H1 (cell line): Measurements from ENCODE around the gene PRCP. TPM values are rescaled to one million over a fixed set of nuclear protein-coding genes. Genes with fewer than 3 reads are reported as not detected.

Experiments used
- CTCF ChIA-PET: fragments of 300-600 bp; sonication (Branson Sonifier 250); formaldehyde crosslinking; loops from one replicate; lab custom pipeline; 2021; ENCODE audit not compliant: partially characterized antibody; lab: Charles Lee
- POLR2A ChIA-PET: fragments of 300-600 bp; sonication (Branson Sonifier 250); formaldehyde crosslinking; loops from one replicate; lab custom pipeline; 2021; ENCODE audit warnings: inconsistent platforms; ENCODE audit not compliant: partially characterized antibody; lab: Charles Lee
- DNase-seq, 2 experiments: peaks; one replicate each; pipeline versions ENCODE4 v3.0.0 to v3.0.0-alpha.2; 2010 to 2022; ENCODE audit warnings: low spot score in 2 of 2, low read depth in 1 of 2, mixed read lengths in 1 of 2
- FAIRE-seq: peaks from 2 replicates; lab custom pipeline; 2011; peaks lifted over from hg19 to GRCh38; lab: Jason Lieb, UNC
- H2AFZ ChIP-seq: 2 replicates; pipeline ENCODE4 v1.8.1; 2012; ENCODE audit warnings: low read length, inconsistent platforms
- H2AK5ac ChIP-seq: 2 replicates; pipeline ENCODE4 v1.6.1; 2013; ENCODE audit warnings: low read depth, low read length
- H2BK120ac ChIP-seq: replicated peaks from 2 replicates; pipeline ENCODE3; 2013; ENCODE audit warnings: low read depth, low read length, inconsistent platforms
- H2BK12ac ChIP-seq: 2 replicates; pipeline ENCODE4 v1.6.1; 2013; ENCODE audit warnings: low read depth, low read length
- H2BK15ac ChIP-seq: 2 replicates; pipeline ENCODE4 v1.6.1; 2013; ENCODE audit warnings: low read length
- H2BK20ac ChIP-seq: 2 replicates; pipeline ENCODE4 v1.6.1; 2013; ENCODE audit warnings: low read length
- H2BK5ac ChIP-seq: 2 replicates; pipeline ENCODE4 v1.6.1; 2013; ENCODE audit warnings: low read depth, low read length
- H3K14ac ChIP-seq: 2 replicates; pipeline ENCODE4 v1.6.1; 2013; ENCODE audit warnings: inconsistent platforms; ENCODE audit not compliant: insufficient read length
- H3K18ac ChIP-seq: 2 replicates; pipeline ENCODE4 v1.6.1; 2013; ENCODE audit warnings: low read length; ENCODE audit errors: extremely low read depth
- H3K23ac ChIP-seq: 2 replicates; pipeline ENCODE4 v1.6.1; 2013; ENCODE audit warnings: inconsistent platforms; ENCODE audit not compliant: insufficient read length
- H3K23me2 ChIP-seq: 2 replicates; pipeline ENCODE4 v1.6.1; 2013; ENCODE audit warnings: low read depth, low read length
- H3K27ac ChIP-seq: 2 replicates; pipeline ENCODE4 v1.6.1; 2011; ENCODE audit warnings: low read depth, low read length, inconsistent platforms
- H3K27me3 ChIP-seq, 4 experiments: replicated peaks in 1 of 4; 1 replicate in 1 of 4; 2 replicates in 3 of 4; pipeline versions ENCODE4 v1.6.1 to v1.8.1; 2011 to 2013; ENCODE audit warnings: low read length in 3 of 4, mild to moderate bottlenecking in 3 of 4, inconsistent platforms in 2 of 4, mixed read lengths in 2 of 4, moderate library complexity in 1 of 4; ENCODE audit not compliant: control insufficient read depth in 3 of 4, insufficient read depth in 3 of 4; ENCODE audit errors: extremely low read depth in 1 of 4
- H3K36me3 ChIP-seq, 4 experiments: 2 replicates each; pipeline versions ENCODE4 v1.6.1 to v1.8.1; 2011 to 2013; ENCODE audit warnings: mild to moderate bottlenecking in 4 of 4, low read length in 3 of 4, moderate library complexity in 2 of 4, control low read depth in 1 of 4, inconsistent platforms in 1 of 4; ENCODE audit not compliant: insufficient read depth in 4 of 4, control insufficient read depth in 2 of 4
- H3K4ac ChIP-seq: replicated peaks from 2 replicates; pipeline ENCODE3; 2013; ENCODE audit warnings: low read length, low read depth, mixed read lengths, inconsistent platforms; ENCODE audit not compliant: insufficient read length
- H3K4me1 ChIP-seq, 4 experiments: replicated peaks in 1 of 4; 1 replicate in 1 of 4; 2 replicates in 3 of 4; pipeline versions ENCODE4 v1.6.1 to v1.8.1; 2011 to 2013; ENCODE audit warnings: low read length in 3 of 4, inconsistent platforms in 2 of 4, mixed read lengths in 1 of 4; ENCODE audit not compliant: insufficient read depth in 4 of 4, control insufficient read depth in 3 of 4
- H3K4me2 ChIP-seq, 2 experiments: 2 replicates each; pipeline versions ENCODE4 v1.6.1 to v1.8.1; 2011 to 2013; ENCODE audit warnings: low read depth in 2 of 2, low read length in 2 of 2, control low read depth in 1 of 2, inconsistent platforms in 1 of 2, mild to moderate bottlenecking in 1 of 2; ENCODE audit not compliant: insufficient read depth in 1 of 2
- H3K4me3 ChIP-seq, 4 experiments: fragments of 200-600, 300-600 bp in 1 of 4; sonication (generic), shearing (Covaris generic), sonication (Bioruptor Twin) in 1 of 4; 2 replicates each; pipeline versions ENCODE4 v1.5.1 to v1.8.1; 2011 to 2016; ENCODE audit warnings: low read length in 4 of 4, low read depth in 3 of 4, control low read depth in 2 of 4, inconsistent platforms in 2 of 4, mild to moderate bottlenecking in 2 of 4, mixed read lengths in 1 of 4, moderate library complexity in 1 of 4; ENCODE audit not compliant: insufficient read depth in 2 of 4; ENCODE audit errors: extremely low read depth in 1 of 4
- H3K56ac ChIP-seq: replicated peaks from 2 replicates; pipeline ENCODE3; 2013; ENCODE audit warnings: low read depth, mild to moderate bottlenecking, mixed read lengths, low read length, inconsistent platforms; ENCODE audit not compliant: insufficient read length
- H3K79me1 ChIP-seq: 2 replicates; pipeline ENCODE4 v1.6.1; 2013; ENCODE audit warnings: low read depth, low read length, control low read depth
- H3K79me2 ChIP-seq, 2 experiments: 2 replicates each; pipeline versions ENCODE4 v1.6.1 to v1.8.1; 2012 to 2013; ENCODE audit warnings: low read length in 2 of 2, mild to moderate bottlenecking in 2 of 2, inconsistent platforms in 1 of 2; ENCODE audit not compliant: insufficient read depth in 2 of 2, control insufficient read depth in 1 of 2
- H3K9ac ChIP-seq, 4 experiments: replicated peaks in 1 of 4; 1 replicate in 1 of 4; 2 replicates in 3 of 4; pipeline versions ENCODE4 v1.6.1 to v1.8.1; 2011 to 2013; ENCODE audit warnings: low read depth in 3 of 4, low read length in 3 of 4, control low read depth in 2 of 4, mild to moderate bottlenecking in 2 of 4, moderate library complexity in 2 of 4, inconsistent platforms in 1 of 4; ENCODE audit errors: extremely low read depth in 1 of 4
- H3K9me3 ChIP-seq, 2 experiments: 2 replicates each; pipeline versions ENCODE4 v1.6.1 to v1.8.1; 2012 to 2013; ENCODE audit warnings: mild to moderate bottlenecking in 2 of 2, moderate library complexity in 2 of 2, control low read depth in 1 of 2, inconsistent platforms in 1 of 2, low read depth in 1 of 2, low read length in 1 of 2, mixed read lengths in 1 of 2; ENCODE audit not compliant: insufficient read depth in 2 of 2
- H4K20me1 ChIP-seq, 2 experiments: replicated peaks in 1 of 2; 2 replicates each; pipeline versions ENCODE3 to v1.8.1; 2011 to 2013; ENCODE audit warnings: inconsistent platforms in 2 of 2, low read length in 2 of 2, mild to moderate bottlenecking in 1 of 2; ENCODE audit not compliant: insufficient read depth in 2 of 2, control insufficient read depth in 1 of 2
- H4K5ac ChIP-seq: 2 replicates; pipeline ENCODE4 v1.6.1; 2013; ENCODE audit warnings: low read length, low read depth, mixed read lengths, inconsistent platforms; ENCODE audit not compliant: insufficient read length
- H4K8ac ChIP-seq: 2 replicates; pipeline ENCODE4 v1.8.0; 2013; ENCODE audit warnings: mild to moderate bottlenecking, moderate library complexity, low read length, inconsistent platforms; ENCODE audit not compliant: insufficient read depth; ENCODE audit errors: extremely low read depth
- H4K91ac ChIP-seq: replicated peaks from 2 replicates; pipeline ENCODE3; 2013; ENCODE audit warnings: low read length, mixed read lengths, inconsistent platforms; ENCODE audit not compliant: insufficient read length
- CHD1 ChIP-seq: IDR thresholded peaks from 2 replicates; pipeline ENCODE4 v1.6.1; 2012; ENCODE audit warnings: low read depth, low read length, improper control_type of control experiment
- MAFK ChIP-seq: IDR thresholded peaks from 2 replicates; pipeline ENCODE4 v1.6.1; 2012; ENCODE audit warnings: low read depth, mild to moderate bottlenecking, improper control_type of control experiment, low read length
- SIN3A ChIP-seq, 2 experiments: IDR thresholded peaks in 1 of 2; conservative IDR thresholded peaks in 1 of 2; 2 replicates each; pipeline ENCODE4 v1.6.1; 2011 to 2012; ENCODE audit warnings: low read length in 2 of 2, improper control_type of control experiment in 1 of 2, low read depth in 1 of 2, mild to moderate bottlenecking in 1 of 2
- TAF1 ChIP-seq: IDR thresholded peaks from 2 replicates; pipeline ENCODE4 v1.6.1; 2011; ENCODE audit warnings: mild to moderate bottlenecking, low read depth, low read length
- polyA plus RNA-seq, 7 experiments: library from polyadenylated mRNA; depleted of rRNA in 3 of 7; stranded (reverse) in 5 of 7; unstranded in 2 of 7; fragments of >200 nt in 5 of 7; fragments of 200-250 nt in 2 of 7; gene quantifications; 1 replicate in 5 of 7; 2 replicates in 1 of 7; 4 replicates in 1 of 7; pipeline versions ENCODE4 v1.2.1 to v1.2.3, GENCODE V29; 2011 to 2013; ENCODE audit warnings: missing spikeins in 2 of 7, mixed read lengths in 2 of 7
- total RNA-seq: library from RNA; stranded (reverse); fragmentation: NEBNext Ultra II Directional; extraction: Animal tissue kit (Norgen Biotek cat#: 25700); gene quantifications from 2 replicates; pipeline ENCODE4 v1.2.1, GENCODE V29; 2021

Gene PRCP
- total and polyA plus RNA-seq, 2 of the 8 experiments (the other 6 are each of a cell fraction or from before 2014, with no cell fraction given) = 63.8 to 84.4 TPM

DNA sequence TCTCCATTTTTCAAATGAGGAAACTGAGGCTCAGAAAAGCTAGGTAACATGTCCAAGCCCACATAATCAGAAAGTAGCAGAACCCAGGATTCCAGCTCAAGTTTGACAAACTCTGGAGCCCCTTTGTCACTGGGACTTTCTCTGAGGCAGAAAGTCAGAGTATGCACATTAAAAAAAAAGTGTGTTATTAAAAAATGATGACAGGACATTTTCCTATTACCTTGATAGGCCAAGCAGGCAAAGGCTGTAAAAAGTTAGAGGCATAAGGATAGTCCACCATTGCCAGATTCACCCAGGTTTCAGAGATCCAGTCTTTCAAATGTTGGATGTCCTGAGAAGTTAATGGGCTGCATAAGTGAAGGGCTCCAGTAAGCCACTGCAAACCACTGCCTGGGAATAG lies 51.4 kb downstream of the PRCP start:
- no peak overlapping the region for H4K91ac ChIP-seq
- H2AK5ac ChIP-seq = no peak overlapping the region
- H2BK15ac ChIP-seq = no peak overlapping the region
- CTCF ChIA-PET = no interaction called here
- no peak overlapping the region for H3K56ac ChIP-seq
- no peak overlapping the region for H2BK120ac ChIP-seq
- no peak overlapping the region for H2BK20ac ChIP-seq
- H4K8ac ChIP-seq = no peak overlapping the region
- POLR2A ChIA-PET = no interaction called here
- no peak overlapping the region for H3K18ac ChIP-seq
- peaks cover 0 to 5% (median 2%) of the 10 kb centered on the region in 4 experiments; a peak in 2 of 7 replicates for H3K4me1 ChIP-seq
- no peak overlapping the region for H2BK5ac ChIP-seq
- H3K4me3 ChIP-seq = no peak overlapping the region
- H2BK12ac ChIP-seq = no peak overlapping the region
- no peak overlapping the region for H3K9ac ChIP-seq
- DNase-seq (no peak), FAIRE-seq (no peak)
- H3K14ac ChIP-seq = no peak overlapping the region
- H3K23me2 ChIP-seq = no peaks in the 10 kb centered on the region
- H3K23ac ChIP-seq = no peak overlapping the region
- H3K27me3 ChIP-seq = no peaks in the 10 kb centered on the region
- no peaks in the 10 kb centered on the region for H4K20me1 ChIP-seq
- peaks cover 0 to 4% (median 2%) of the 10 kb centered on the region in 4 experiments; a peak in 2 of 8 replicates for H3K36me3 ChIP-seq
- H3K27ac ChIP-seq = no peak overlapping the region
- TF ChIP-seq SIN3A (conservative IDR thresholded peaks at IDR 0.05 in 1 of 2, IDR thresholded peaks at IDR 0.05 in 1 of 2; ENCODE audit: low read depth in 1 of 2, low read length in 2 of 2) (no peak), TAF1 (no peak), MAFK (peak; percentile 40; the same call in 1 of the 2 replicates), CHD1 (no peak)
- H4K5ac ChIP-seq = no peak overlapping the region
- no peak overlapping the region for H3K4ac ChIP-seq
- no peaks in the 10 kb centered on the region for H3K79me2 ChIP-seq
- H3K79me1 ChIP-seq = no peaks in the 10 kb centered on the region
- H3K9me3 ChIP-seq = no peaks in the 10 kb centered on the region
- no peak overlapping the region for H2AFZ ChIP-seq
- H3K4me2 ChIP-seq = no peak overlapping the region
